ENCODE measurements around the gene PLA2G15. TPM values are rescaled to one million over a fixed set of nuclear protein-coding genes. Genes with fewer than 3 reads are reported as not detected.
A peak's percentile ranks its signal among the peaks of the same experiment; 100 is the strongest.

Gene PLA2G15
- polyA plus RNA-seq, 3 donors from 2014 or later: 4.8 to 10.7 (median 9.0) TPM

GRCh38 chr16:68247932-68248331 lies 2.8 kb downstream of the PLA2G15 start:
- peaks cover 4 to 12% (median 4%) of the 10 kb centered on the region in 3 donors for H3K36me3 Mint-ChIP-seq
- no peaks in the 10 kb centered on the region for H3K9me3 Mint-ChIP-seq
- H3K4me1 Mint-ChIP-seq: peaks cover 19 to 21% of the 10 kb centered on the region in 2 donors
- no peak overlapping the region for H3K27ac Mint-ChIP-seq
- H3K27me3 Mint-ChIP-seq (ENCODE audit: low read depth in 3 of 3): peaks cover 6 to 11% (median 8%) of the 10 kb centered on the region in 3 donors
- DNase-seq: no peak
- H3K4me3 Mint-ChIP-seq: peak overlapping the region in 2 of 5 donors; percentile 14 to 24

- Mint-ChIP-seq H3K4me1 (peaks cover 19% of the 10 kb centered on the region in 2 donors), H3K4me3 (no peak overlapping the region), H3K27me3 (ENCODE audit: low read depth in 3 of 3) (peaks cover 6 to 11% (median 8%) of the 10 kb centered on the region in 3 donors), H3K9me3 (no peaks in the 10 kb centered on the region), H3K27ac (peak overlapping the region in 2 of 6 donors; percentile 35 to 63), H3K36me3 (peaks cover 4 to 12% (median 4%) of the 10 kb centered on the region in 3 donors)
- DNase-seq: no peak
Observed at GRCh38 chr16:68249371-68249770, 4.2 kb downstream of the PLA2G15 start.

- Mint-ChIP-seq H3K27me3 (ENCODE audit: low read depth in 3 of 3) (peaks cover 0 to 2% (median 1%) of the 10 kb centered on the region in 3 donors), H3K9me3 (no peaks in the 10 kb centered on the region), H3K36me3 (peaks cover 4 to 12% (median 4%) of the 10 kb centered on the region in 3 donors), H3K27ac (no peak overlapping the region), H3K4me3 (no peak overlapping the region), H3K4me1 (peaks cover 5 to 9% of the 10 kb centered on the region in 2 donors)
- DNase-seq: no peak
Observed at GRCh38 chr16:68250951-68251350, 5.8 kb downstream of the PLA2G15 start.

GRCh38 chr16:68251832-68252231 lies 6.7 kb downstream of the PLA2G15 start:
- no peak overlapping the region for H3K4me3 Mint-ChIP-seq

GRCh38 chr16:68252383-68252782 lies 7.2 kb downstream of the PLA2G15 start:
- H3K36me3 Mint-ChIP-seq: peaks cover 4 to 12% (median 4%) of the 10 kb centered on the region in 3 donors
- H3K4me1 Mint-ChIP-seq: peaks cover 0 to 3% of the 10 kb centered on the region in 2 donors
- no peak for DNase-seq
- H3K27ac Mint-ChIP-seq: no peak overlapping the region
- H3K27me3 Mint-ChIP-seq (ENCODE audit: low read depth in 3 of 3): peaks cover 0 to 1% (median 1%) of the 10 kb centered on the region in 3 donors
- H3K9me3 Mint-ChIP-seq: no peaks in the 10 kb centered on the region
- no peak overlapping the region for H3K4me3 Mint-ChIP-seq

More at GRCh38 chr16:68251832-68252231, 6.7 kb downstream of the PLA2G15 start:
- no peak for DNase-seq
- Mint-ChIP-seq H3K9me3 (no peaks in the 10 kb centered on the region), H3K27ac (no peak overlapping the region), H3K4me1 (peaks cover 0 to 3% of the 10 kb centered on the region in 2 donors), H3K27me3 (ENCODE audit: low read depth in 3 of 3) (peaks cover 0 to 1% (median 1%) of the 10 kb centered on the region in 3 donors), H3K36me3 (peaks cover 4 to 12% (median 4%) of the 10 kb centered on the region in 3 donors)

- no peaks in the 10 kb centered on the region for H3K9me3 Mint-ChIP-seq
- H3K27ac Mint-ChIP-seq: no peak overlapping the region
- peaks cover 0 to 5% (median 1%) of the 10 kb centered on the region in 3 donors for H3K27me3 Mint-ChIP-seq (ENCODE audit: low read depth in 3 of 3)
- DNase-seq: no peak
- H3K4me3 Mint-ChIP-seq: no peak overlapping the region
- peaks cover 4 to 16% (median 4%) of the 10 kb centered on the region in 3 donors for H3K36me3 Mint-ChIP-seq
- H3K4me1 Mint-ChIP-seq: no peaks in the 10 kb centered on the region
Observed at GRCh38 chr16:68253721-68254120, 8.5 kb downstream of the PLA2G15 start.

GRCh38 chr16:68255712-68256111 lies 10.5 kb downstream of the PLA2G15 start:
- Mint-ChIP-seq H3K36me3 (peaks cover 4 to 15% (median 4%) of the 10 kb centered on the region in 3 donors), H3K27me3 (ENCODE audit: low read depth in 3 of 3) (peaks cover 0 to 5% (median 1%) of the 10 kb centered on the region in 3 donors), H3K4me3 (no peak overlapping the region), H3K4me1 (no peaks in the 10 kb centered on the region), H3K27ac (peak overlapping the region in 1 of 6 donors; percentile 11), H3K9me3 (no peaks in the 10 kb centered on the region)
- no peak for DNase-seq

- Mint-ChIP-seq H3K9me3 (no peaks in the 10 kb centered on the region), H3K27ac (no peak overlapping the region), H3K27me3 (ENCODE audit: low read depth in 3 of 3) (peaks cover 0 to 3% (median 1%) of the 10 kb centered on the region in 3 donors), H3K36me3 (peaks cover 0 to 4% (median 0%) of the 10 kb centered on the region in 3 donors), H3K4me3 (no peak overlapping the region), H3K4me1 (peaks cover 9 to 10% of the 10 kb centered on the region in 2 donors)
- no peak for DNase-seq
Observed at GRCh38 chr16:68257251-68257905, 12.2 kb downstream of the PLA2G15 start.

- H3K27ac Mint-ChIP-seq: no peak overlapping the region
- H3K27me3 Mint-ChIP-seq (ENCODE audit: low read depth in 3 of 3): peaks cover 0 to 3% (median 0%) of the 10 kb centered on the region in 3 donors
- no peak for DNase-seq
- no peaks in the 10 kb centered on the region for H3K9me3 Mint-ChIP-seq
- no peak overlapping the region for H3K4me3 Mint-ChIP-seq
- peaks cover 10 to 14% of the 10 kb centered on the region in 2 donors for H3K4me1 Mint-ChIP-seq
- peaks cover 0 to 4% (median 0%) of the 10 kb centered on the region in 3 donors for H3K36me3 Mint-ChIP-seq
Observed at GRCh38 chr16:68257906-68258800, 13.0 kb downstream of the PLA2G15 start.

GRCh38 chr16:68259007-68259825 lies 14.0 kb downstream of the PLA2G15 start:
- H3K27me3 Mint-ChIP-seq (ENCODE audit: low read depth in 3 of 3): peaks cover 2 to 8% (median 4%) of the 10 kb centered on the region in 3 donors
- H3K4me3 Mint-ChIP-seq: no peak overlapping the region
- H3K36me3 Mint-ChIP-seq: peaks cover 0 to 4% (median 0%) of the 10 kb centered on the region in 3 donors
- peaks cover 19 to 24% of the 10 kb centered on the region in 2 donors for H3K4me1 Mint-ChIP-seq
- DNase-seq: no peak
- H3K27ac Mint-ChIP-seq: no peak overlapping the region
- no peaks in the 10 kb centered on the region for H3K9me3 Mint-ChIP-seq

- DNase-seq: no peak
- Mint-ChIP-seq H3K4me3 (peak overlapping the region; percentile 93 to 98 (median 95)), H3K36me3 (no peaks in the 10 kb centered on the region), H3K9me3 (no peaks in the 10 kb centered on the region), H3K4me1 (peaks cover 33 to 53% of the 10 kb centered on the region in 2 donors), H3K27ac (peak overlapping the region; percentile 97 to 99 (median 98)), H3K27me3 (ENCODE audit: low read depth in 3 of 3) (peaks cover 9 to 14% (median 11%) of the 10 kb centered on the region in 3 donors)
Observed at GRCh38 chr16:68263559-68264127, 18.5 kb downstream of the PLA2G15 start.

GRCh38 chr16:68264128-68265077 lies 19.2 kb downstream of the PLA2G15 start, which contains the start of gene SLC7A6:
TSS of gene SLC7A6 (plus strand) at chr16:68264526. CDS start at chr16:68274727, 10,201 bp downstream.
- Mint-ChIP-seq H3K4me3 (peak within 1 kb of the TSS; percentile 95 to 98 (median 96)), H3K27me3 (ENCODE audit: low read depth in 3 of 3) (peaks cover 9 to 14% (median 11%) of the 10 kb centered on the region in 3 donors), H3K4me1 (peaks cover 38 to 59% of the 10 kb centered on the region in 2 donors), H3K36me3 (peaks cover 0 to 4% (median 0%) of the 10 kb centered on the region in 3 donors), H3K9me3 (no peaks in the 10 kb centered on the region), H3K27ac (peak within 1 kb of the TSS; percentile 97 to 99 (median 98))
- DNase-seq: peak; percentile 86 to 89 (median 87)

Measured in immature natural killer cell (primary cell).